ENCODE measurements around the gene ZNF697. TPM values are rescaled to one million over a fixed set of nuclear protein-coding genes. Genes with fewer than 3 reads are reported as not detected.
A peak's percentile ranks its signal among the peaks of the same experiment; 100 is the strongest.
"Not testable (repeated sequence)": the region's sequence is repeated elsewhere in the genome, so short reads cannot be mapped to it uniquely, and the experiment has no call there.

Gene ZNF697
- total RNA-seq, 1 experiment from 2014 or later: 7.1 TPM

GRCh38 chr1:119569930-119570622, 78.0 kb downstream of the ZNF697 start:
- H3K27me3 ChIP-seq (ENCODE audit: control insufficient read depth, insufficient read depth, low read length); H3K36me3 ChIP-seq (ENCODE audit: control insufficient read depth, insufficient read depth, low read length); H3K27ac ChIP-seq (ENCODE audit: low read length); ATAC-seq; POLR2A ChIA-PET; CTCF ChIA-PET; in situ Hi-C loops (cut with HindIII; ENCODE audit: low pct_unique_long_range_greater_than_20kb, low sequenced_read_pairs); H3K9me3 ChIP-seq (ENCODE audit: control insufficient read depth, insufficient read depth, low read depth, low read length); intact Hi-C loops (cut with micrococcal nuclease; ENCODE audit: unreplicated experiment); H3K4me1 ChIP-seq (ENCODE audit: control insufficient read depth, insufficient read depth, low read length); H3K4me3 ChIP-seq (ENCODE audit: low read depth in 2 of 2, low read length in 2 of 2); BruUV-seq (replicated peaks); DNase-seq (ENCODE audit: low read depth, low spot score): not testable (repeated sequence)
- TF ChIP-seq CTCF (IDR thresholded peaks at IDR 0.05): peak; percentile 31

Other genes with a start within 250 kb of the ZNF697 start
- 1.2 TPM for gene HSD3B2, start 233.1 kb downstream of the ZNF697 start, total RNA-seq (2021; ENCODE audit: unreplicated experiment)
- not detected for gene HSD3B1, start 141.1 kb downstream of the ZNF697 start, total RNA-seq (2021; ENCODE audit: unreplicated experiment)
- 82.0 TPM for gene PHGDH, start 63.7 kb upstream of the ZNF697 start, total RNA-seq (2021; ENCODE audit: unreplicated experiment)
- gene HMGCS2, start 120.6 kb upstream of the ZNF697 start, total RNA-seq (2021; ENCODE audit: unreplicated experiment): 0.33 TPM
- not detected for gene REG4, start 163.2 kb upstream of the ZNF697 start, total RNA-seq (2021; ENCODE audit: unreplicated experiment)
- gene ADAM30, start 248.2 kb upstream of the ZNF697 start, total RNA-seq (2021; ENCODE audit: unreplicated experiment): not detected

Data from Panc1 (cell line).